GOT3 (cell line): ENCODE measurements around the gene TYRP1.

Experiments used
- DNase-seq: peaks from one replicate; lab custom pipeline; 2025; ENCODE audit warnings: mixed read lengths; lab: John Stamatoyannopoulos, UW

Gene TYRP1

DNA sequence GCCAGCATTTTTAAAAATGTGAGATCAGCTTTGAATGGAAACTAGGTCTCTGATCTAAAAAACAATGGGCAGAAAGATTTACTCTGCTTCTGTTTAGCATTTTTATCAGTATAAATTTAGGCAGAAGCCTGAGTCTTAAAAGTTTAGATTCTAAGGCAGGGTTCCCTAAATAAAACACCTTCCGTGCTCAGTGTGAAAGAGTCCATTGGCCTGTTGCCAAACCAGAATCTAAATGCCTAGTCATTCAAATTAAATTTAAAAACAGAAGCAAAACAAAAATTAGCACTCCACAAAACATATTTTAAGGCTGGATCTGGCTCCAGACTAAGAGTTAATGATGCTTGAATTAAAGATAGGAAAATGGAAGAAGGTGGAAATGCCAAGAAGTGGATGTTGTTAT, 4.5 kb downstream of the TYRP1 start:
- no peak for DNase-seq

DNA sequence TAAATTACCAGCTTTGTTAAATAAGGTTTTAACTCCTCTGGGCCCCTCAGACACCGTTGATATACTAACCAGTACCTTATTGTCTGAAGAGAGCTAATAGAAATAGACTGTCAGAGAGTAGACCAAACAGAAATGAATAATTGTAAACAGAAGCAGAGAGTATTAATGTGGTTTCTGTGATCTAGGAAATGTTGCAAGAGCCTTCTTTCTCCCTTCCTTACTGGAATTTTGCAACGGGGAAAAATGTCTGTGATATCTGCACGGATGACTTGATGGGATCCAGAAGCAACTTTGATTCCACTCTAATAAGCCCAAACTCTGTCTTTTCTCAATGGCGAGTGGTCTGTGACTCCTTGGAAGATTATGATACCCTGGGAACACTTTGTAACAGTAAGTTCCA, 5.1 kb downstream of the TYRP1 start:
- no peak for DNase-seq

DNA sequence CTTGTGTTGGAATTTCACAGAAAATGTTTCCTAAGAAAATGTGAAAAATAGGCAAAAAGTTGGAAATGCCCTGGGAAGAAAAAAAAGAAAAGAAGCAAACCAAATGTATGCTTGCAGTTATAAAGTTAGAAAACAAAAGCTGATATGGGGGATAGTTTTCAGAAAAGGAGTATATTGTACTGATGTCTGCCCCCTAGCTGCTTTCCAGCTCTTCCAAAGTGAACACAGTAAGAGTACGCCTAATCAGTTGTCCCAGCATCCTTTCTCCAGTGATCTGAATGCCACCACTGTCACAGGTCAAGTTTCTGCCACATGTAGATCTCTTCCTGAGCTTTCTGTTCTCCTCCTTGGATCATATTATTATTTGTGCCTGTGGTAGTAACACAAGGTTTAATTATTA, 5.8 kb downstream of the TYRP1 start:
- no peak for DNase-seq

DNA sequence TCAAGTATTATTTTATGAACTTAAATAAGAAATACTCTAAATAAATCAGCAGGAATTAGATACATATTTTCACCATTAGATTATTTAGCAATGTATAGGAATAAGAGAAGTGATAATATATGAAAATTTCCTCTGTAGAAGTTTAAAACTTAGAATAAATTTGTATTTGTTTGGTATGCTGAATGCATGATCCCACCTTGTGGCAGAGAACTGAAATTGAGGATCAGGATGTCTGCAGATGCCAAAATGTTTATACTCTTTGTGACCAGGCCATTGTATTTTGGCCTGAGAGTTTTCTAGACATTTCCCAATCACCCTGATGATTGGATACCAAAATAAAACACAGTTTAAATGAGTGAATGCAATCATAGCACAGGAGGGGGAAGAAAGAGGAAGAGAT, 6.3 kb downstream of the TYRP1 start:
- no peak for DNase-seq

DNA sequence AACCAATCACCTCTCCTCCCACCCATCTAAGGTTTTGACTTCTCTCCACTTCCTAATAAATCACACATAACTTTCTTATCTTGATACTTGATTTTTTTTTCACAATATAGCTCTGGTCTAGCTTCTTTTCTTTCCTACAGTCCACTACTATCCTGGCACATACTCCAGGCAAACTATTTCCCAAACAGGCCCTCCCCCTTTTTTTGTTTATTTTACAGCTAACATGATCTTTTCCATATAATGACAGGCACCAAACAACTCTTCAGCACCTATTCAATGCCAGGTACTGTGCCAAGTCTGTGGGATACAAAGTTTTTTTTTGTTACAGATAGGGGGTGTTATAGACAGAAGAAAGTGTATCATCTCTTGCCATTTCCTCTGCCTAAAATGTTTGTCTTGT, 7.9 kb downstream of the TYRP1 start:
- DNase-seq = no peak

DNA sequence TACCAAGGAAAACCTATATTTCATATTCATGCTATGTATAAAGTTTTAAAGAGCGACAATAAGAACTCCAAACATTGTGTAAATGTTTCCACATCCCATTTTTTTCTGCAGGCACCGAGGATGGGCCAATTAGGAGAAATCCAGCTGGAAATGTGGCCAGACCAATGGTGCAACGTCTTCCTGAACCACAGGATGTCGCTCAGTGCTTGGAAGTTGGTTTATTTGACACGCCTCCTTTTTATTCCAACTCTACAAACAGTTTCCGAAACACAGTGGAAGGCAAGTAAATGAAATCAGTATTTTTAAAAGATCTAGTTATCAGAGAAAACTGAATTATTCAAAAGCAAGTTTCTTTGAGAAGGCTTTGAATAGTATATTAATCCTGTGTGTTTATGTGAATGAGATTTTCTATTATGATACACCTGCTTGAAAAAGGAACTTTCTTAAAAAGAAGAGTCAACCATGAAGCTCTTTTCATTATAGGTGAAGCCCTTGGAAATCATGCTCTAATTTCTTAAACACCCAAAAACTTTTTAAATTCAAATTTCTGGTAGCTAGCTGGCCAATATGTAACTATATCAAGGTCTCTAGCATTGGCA, 9.1 kb downstream of the TYRP1 start:
- no peak for DNase-seq

DNA sequence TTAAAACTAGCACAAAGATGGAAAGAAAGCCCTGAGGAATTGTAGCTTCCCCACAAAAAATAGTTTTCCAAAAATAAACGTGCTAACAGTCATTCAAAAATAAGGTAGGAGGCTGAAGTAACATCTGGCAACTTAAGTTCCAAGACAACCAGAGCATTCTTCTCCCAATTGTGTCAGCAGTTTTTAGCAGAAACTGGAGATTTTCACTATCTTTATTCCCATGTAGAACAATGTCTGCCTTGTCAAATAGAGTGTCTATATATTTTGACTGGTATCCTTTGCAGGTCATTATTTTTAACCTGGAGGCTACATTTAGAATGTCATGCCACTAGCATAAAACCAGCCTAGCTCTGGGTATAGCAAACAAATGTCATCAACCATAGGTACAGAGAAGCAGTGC, 10.8 kb downstream of the TYRP1 start:
- no peak for DNase-seq

DNA sequence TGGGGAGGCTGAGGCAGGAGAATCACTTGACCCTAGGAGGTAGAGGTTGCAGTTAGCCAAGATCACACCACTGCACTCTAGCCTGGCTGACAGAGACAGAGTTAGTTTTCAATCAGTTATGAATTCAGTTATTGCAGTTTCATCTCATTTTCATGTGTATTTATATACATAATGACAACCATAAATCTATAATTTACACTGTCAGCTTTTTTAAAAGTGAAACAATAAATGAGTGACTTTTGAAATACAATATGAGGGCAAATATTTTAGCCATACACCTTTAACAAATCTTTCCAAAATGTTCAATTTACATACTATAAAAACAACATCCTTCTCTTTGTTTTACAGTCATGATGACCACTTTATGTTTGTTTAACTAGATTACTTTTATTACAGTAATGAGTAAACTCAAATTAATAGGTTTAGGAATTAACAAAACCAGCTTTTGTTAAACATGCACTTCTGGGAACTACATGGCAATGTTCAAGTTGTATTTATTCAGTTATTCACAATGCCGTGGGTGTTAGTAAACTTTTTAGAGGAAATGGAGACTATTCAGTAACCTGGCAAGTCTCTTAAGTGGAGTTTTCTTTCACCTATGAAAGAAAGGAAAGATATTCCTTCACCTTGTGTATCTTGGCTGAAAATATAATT, 12.7 kb downstream of the TYRP1 start:
- no peak for DNase-seq

DNA sequence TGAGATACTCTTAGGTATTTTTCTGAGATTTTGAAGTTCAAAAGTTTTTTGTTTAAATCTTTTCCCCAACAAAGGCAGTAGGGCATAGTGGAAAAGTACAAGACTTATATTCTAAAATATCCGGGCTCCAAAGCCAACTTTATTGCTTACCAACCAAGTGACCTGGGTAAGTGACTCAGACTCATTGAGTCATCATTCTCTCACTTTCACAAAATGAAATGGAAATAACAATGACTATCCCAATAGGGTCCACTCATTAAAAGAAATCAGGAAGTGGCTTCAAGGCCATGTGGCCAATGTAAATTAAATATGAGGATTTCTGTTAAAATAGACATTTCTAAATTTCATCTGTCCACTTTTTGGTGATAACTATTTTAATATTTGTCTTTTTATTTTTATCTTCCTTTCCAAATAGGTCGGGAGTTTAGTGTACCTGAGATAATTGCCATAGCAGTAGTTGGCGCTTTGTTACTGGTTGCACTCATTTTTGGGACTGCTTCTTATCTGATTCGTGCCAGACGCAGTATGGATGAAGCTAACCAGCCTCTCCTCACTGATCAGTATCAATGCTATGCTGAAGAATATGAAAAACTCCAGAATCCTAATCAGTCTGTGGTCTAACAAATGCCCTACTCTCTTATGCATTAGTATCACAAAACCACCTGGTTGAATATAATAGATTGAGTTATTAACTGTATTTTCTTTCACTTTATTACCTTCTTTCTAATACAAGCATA, 15.5 kb downstream of the TYRP1 start:
- no peak for DNase-seq

DNA sequence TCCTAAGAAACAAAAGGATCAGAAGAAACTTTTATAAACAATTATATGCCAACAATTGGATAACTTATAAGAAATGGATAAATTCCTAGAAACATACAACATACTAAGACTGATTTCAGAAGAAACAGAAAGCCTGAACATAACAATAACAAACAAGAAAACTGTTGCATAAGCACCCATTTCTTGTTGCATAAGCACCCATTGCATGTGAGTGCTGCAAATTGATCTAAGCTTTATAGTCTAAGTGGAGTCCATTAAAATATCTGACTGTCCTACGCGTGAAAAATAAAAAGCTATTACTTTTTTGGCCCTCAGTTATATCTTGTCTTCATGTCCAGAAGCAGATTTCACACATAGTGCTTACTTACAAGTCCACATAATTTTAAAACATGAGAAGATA, 19.3 kb downstream of the TYRP1 start:
- DNase-seq = no peak

DNA sequence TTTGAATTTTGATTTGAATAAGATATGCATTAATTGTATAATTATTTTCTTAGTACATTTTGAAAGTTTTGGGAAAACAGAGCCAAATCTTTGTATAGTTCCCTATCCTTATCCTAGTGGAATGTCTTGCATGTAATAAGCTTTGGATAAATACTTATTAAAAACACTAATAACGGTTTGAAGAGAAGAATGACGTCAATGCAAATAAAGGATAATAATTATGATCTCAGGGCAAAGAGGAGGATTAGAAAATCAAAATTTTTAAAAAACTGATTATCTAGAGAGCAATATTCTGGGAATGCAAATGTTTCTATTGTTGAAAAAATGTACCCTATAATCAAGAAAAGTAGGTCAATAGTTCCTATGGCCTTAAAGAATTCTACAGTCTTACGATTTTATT, 22.1 kb downstream of the TYRP1 start:
- DNase-seq = no peak

DNA sequence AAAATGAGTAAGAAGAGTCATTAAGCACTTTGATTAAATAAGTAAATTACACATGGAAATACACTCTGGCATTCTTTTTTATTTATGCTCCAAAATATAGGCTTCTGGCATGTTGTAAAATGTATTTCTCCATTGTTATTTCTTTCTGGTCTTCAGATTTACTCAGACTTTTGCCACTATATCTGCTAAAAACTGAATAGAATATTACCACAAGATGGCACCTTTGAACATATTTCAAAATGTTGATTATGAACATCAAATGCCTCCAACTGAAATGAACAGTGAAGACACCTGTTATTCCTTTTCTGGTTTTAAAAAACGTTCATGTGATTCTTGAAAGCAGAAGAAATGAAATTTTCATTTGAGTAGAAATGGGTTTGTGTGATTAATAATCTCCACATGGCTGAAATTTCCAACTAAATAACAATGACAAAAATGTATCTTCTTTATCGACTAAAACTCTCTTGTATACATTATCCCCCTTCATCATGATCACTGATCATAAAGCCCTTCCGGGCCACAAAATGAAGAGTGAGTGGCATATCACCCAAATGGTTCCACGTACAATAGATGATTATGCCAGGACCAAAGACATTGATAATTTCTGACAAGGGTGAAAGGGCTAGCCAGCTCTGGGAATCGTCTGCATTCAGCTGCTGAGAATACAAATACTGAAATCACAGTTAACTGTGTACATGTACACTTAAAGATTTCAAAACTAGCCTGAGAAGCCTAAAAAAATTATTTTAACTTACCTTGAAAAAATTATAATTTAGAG, 23.8 kb downstream of the TYRP1 start:
- DNase-seq = no peak

DNA sequence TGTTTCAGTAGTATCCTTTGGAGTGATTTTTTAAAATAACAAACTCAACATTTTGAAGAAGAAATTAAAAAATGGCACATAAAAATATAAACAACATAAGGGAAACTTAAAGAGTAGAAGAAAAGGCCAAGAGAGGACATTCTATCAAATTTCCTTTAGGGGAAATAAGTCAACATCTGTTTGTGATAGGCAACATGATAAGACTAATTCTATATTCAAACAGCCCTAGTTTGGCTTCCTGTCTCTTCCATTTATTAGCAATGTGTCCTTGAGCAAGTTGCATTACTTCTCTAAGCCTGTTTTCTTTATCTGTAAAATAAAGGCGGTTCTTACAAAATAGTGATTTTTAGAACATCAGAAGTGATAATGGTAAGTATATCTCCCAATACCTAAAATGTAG, 24.7 kb downstream of the TYRP1 start:
- DNase-seq = no peak

DNA sequence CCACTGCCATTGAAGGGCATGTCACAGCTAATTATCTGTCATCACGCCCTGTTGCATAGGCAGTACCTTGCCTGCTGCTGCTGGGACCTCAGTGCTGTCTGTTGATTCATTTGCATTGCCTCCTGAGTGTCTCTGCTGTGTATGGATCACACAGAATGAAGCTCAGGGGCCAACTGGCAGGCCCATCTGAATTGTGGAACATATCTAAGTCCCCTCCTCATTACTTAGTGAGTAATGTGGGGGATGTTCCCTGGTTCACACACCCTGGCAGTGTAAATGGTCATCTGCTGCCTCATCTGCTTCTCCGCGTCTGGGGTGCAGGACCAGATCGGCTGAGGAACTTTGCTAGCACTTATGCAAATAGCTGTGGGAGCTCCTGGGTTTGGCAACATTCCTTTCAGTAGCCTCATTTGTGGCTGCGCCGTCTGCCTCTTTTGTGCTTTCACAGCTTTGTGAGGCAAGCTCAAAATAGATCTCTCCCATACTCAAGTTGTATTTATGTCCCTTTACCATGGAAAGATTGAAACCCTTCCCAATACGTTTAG, 25.4 kb downstream of the TYRP1 start:
- DNase-seq = no peak

DNA sequence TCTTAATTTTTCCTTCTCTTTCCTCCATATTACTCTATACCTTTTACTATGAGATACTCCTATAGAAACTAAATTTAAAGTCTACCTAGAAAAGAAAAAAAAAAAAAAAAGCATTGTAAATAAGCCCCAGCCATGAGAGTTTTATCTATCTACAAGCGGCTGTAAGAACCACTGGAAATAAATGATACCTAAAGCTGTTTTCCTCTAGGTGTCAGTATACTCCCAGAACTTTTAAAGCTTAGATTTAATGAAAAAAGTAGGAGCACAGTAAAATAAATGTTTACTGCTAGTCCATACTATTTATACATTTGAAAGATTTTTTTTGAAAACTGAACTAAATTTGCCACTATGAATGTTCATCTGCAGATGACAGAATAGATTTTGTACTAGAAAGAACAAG, 26.2 kb downstream of the TYRP1 start:
- no peak for DNase-seq

DNA sequence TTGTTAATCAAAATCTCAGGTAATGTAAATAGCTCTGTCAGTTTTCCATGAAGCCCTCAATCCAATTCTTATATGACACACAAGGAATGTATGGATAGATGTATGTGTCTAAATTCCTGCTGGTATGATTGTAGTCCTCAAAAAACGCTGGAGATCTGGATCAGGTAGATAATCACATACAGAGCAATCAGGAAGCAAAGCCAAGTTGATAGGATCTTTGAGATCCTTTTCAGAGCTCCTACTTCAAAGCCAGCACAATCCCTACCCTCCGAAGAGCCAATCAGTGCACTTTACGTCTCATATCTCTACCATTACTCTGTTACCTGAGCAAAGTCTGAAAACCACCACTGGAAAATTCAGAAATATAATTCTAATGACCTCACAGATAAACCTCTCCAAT, 27.4 kb downstream of the TYRP1 start:
- no peak for DNase-seq

DNA sequence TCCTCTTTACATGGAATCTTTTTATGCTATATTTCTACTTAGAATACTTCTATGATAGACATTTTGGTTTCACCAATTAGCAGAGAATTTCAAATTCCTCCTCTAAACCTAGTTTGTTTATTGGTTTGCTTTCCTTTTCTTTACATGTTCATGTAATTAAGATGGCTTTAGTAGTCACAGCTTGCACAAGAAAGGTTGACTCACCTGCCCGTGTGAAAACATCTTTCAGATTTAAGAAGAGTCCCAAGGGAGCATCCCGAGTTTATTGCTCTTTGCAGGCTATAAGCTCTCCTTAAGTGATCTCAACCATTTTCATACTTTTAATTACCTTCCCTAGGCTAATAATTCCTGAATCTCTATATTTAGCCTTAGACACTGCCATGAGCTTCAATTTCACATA, 28.9 kb downstream of the TYRP1 start:
- no peak for DNase-seq

DNA sequence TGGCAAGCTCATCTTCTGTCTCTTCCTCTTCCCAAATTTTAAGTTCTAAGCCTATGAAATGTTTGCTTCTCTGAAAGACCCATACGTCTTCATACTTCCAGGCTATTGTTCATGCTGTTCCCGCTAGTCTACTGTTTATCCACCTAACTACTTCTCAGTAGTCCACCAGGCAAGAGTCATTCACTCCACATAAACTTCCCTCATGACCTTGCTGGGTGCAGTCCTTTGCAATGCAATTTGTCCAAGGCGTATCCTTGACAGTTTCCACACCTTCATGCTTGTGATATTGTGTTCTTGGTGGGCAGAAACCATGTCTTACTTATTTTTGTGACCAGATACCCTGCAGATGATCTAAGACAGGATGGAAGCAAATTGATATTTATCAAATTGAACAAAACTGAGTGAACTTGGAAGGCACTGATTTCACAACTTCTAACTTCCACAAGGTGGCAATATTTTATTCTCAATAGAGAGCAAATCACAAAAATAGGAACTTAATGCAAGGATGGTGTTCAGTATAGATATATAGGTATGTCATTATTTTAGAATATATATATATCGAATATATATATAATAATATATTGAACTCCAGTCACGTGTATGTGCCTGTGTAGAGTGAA, 30.3 kb downstream of the TYRP1 start:
- DNase-seq = no peak

DNA sequence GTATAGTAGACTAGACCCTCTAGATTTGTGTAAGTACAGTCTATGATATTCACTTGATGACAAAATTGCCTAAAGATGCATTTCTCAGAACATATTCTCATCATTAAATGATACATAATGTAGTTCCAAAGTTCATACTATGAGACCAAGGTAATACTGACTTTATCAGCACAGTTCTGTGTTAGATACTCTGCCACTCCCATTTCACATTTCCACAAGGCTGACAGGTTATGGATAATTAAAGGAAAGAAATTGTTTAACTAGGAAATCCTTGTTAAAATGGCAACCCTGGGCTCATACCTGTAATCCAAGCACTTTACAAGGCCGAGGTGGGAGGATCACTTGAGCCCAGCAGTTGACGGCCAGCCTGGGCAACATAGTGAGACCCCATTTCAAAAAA, 33.6 kb downstream of the TYRP1 start:
- DNase-seq = no peak

DNA sequence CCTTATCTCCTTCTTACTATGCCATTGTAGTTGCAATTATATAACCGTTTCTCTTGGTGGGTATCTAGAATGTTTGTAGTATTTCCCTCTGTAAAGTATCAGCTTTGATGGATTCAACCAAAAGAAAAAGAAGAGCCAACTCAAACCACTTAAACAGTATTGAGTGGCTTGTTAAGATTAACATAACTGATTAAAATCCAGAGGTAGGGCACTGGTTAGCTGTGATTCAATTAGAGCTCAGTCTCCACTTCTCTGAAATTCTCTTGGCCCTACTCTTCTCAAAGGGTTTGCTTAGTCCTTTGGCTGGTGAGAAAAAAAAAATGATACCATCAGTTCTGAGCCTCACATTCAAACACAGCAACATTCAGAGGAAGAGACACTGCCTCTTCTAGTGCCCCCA, 37.0 kb downstream of the TYRP1 start:
- no peak for DNase-seq

DNA sequence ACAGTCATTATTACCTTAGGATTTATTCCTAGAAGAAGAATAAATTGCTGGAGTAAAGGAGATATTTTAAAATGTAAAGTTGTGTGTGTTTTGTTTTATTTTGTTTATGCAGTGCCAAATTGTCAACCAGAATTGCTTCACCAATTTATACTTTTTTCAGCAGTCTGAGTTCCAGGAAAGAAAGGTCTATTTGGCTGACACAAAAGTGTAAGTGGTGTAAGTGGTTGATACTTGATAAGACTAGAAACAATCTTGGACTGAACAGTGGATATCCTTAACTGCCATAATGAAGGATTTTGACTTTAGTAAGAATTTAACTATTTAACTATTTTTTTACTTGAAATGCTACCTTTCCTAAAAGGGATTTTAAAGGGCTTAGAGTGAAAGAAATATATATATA, 37.7 kb downstream of the TYRP1 start:
- DNase-seq = no peak

DNA sequence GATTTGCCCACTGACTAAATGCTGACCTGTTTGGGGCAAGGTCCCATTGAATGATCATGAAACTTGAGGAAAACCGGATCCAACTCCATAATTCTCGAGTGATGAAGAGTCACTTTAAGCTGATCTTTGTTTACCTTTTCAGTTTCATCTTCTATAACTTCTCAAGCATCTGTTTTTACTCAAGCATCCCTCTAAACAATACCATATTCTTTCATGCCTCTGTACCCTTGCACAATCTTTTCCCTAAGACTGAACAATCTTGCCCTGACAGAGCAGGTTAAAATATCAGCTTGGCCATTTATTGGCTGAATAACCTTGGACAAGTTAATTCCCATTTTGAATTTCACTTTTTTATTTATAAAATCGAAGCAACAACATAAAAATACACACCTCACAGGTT, 39.8 kb downstream of the TYRP1 start:
- DNase-seq = no peak
